GM10266 (cell line): Measurements from ENCODE around the gene ADAMTS10.

Source experiments
- DNase-seq: peaks from one replicate; pipeline ENCODE4 v3.0.0; 2012; ENCODE audit errors: extremely low spot score
- TF ChIP-seq, protein P1 (sequence below): IDR thresholded peaks from 2 replicates; pipeline ENCODE4 v1.5.1; 2012; ENCODE audit warnings: mild to moderate bottlenecking, low read depth; ENCODE audit not compliant: control insufficient read depth, insufficient read depth; ENCODE audit errors: missing control alignments

Gene ADAMTS10

DNA sequence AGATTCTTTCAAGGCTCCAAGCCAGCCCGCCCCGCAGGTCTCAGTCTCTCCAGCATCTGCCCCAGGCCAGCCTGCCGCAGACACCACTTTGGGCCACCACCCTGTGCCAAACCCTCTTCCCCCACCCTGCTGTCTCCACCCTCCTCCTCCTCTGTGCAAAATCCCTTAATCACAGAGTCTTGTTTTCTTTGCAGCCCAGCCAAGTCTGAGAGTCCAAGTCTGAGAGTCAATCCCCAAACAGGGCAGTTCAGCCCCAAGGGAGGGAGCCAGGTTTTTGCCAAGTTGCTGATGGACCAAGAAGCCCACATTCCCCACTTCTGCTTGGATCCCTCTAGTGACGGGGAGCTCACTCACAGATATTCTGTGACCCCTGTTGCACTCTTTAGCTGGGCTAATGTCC, 3.1 kb downstream of the ADAMTS10 start:
- DNase-seq, result no peak

DNA sequence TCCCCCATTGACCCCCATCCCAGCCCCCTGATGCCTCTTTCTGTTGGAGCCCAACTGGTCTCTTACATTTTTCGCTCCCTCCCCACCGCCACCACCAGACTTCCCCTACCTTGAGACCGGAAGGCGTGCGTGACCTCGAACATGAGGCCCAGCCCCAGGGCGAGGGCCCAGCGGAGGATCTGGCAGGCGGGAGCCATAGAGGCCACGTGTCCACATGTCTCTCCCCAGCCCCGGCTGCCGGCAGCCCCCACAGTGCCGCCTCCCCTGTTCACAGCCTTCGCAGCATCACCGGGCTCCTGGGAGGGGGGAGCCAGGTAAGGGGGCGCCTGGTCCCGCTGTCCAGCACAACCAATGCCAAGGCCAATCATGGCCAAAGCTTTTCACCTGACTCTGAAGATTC, 5.0 kb downstream of the ADAMTS10 start:
- DNase-seq, result no peak

More for the DNA sequence above, 3.1 kb downstream of the ADAMTS10 start:
- TF ChIP-seq, protein P1, sequence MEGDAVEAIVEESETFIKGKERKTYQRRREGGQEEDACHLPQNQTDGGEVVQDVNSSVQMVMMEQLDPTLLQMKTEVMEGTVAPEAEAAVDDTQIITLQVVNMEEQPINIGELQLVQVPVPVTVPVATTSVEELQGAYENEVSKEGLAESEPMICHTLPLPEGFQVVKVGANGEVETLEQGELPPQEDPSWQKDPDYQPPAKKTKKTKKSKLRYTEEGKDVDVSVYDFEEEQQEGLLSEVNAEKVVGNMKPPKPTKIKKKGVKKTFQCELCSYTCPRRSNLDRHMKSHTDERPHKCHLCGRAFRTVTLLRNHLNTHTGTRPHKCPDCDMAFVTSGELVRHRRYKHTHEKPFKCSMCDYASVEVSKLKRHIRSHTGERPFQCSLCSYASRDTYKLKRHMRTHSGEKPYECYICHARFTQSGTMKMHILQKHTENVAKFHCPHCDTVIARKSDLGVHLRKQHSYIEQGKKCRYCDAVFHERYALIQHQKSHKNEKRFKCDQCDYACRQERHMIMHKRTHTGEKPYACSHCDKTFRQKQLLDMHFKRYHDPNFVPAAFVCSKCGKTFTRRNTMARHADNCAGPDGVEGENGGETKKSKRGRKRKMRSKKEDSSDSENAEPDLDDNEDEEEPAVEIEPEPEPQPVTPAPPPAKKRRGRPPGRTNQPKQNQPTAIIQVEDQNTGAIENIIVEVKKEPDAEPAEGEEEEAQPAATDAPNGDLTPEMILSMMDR, result no peak

DNA sequence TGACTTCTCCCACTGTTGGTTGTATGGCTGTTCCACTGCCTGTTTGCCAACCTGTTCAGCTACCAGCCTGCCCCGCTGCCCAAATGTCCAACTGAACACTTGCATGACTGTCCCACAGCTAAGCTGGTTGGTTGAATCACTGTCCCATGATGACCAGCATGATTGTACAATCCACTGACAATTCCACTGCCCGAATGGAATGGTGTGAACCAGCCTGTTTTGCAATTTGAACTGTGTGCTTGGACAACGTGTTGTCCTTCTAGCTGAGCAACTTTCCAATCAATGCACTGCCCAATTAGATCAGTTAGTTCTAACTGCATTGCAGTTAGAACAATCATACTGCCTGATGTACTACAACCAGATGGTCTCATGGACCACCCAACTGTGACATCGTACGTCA, 8.7 kb downstream of the ADAMTS10 start:
- TF ChIP-seq, protein P1, result no peak
- DNase-seq, result no peak

More for the DNA sequence above, 5.0 kb downstream of the ADAMTS10 start:
- TF ChIP-seq, protein P1, result no peak

DNA sequence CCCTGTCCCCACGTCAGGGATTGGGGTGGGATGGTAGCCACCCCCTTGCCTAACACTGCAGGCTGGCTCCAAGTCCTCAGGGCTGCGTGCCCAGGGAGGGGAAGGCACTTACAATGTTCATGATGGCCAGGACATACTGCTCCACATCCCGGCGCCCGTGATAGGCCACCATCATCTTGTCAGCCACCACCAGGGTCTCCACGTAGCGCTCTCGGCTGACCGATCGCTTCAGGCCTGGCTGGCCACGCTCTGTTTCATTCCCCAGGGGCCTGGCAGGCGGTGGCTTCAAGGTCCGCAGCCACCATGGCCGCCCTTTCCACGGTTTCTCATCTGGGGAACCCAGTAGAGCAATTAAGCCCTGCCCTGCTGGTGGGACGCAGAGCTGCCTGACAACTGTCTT, 9.7 kb downstream of the ADAMTS10 start:
- DNase-seq, result no peak
- TF ChIP-seq, protein P1, result no peak

DNA sequence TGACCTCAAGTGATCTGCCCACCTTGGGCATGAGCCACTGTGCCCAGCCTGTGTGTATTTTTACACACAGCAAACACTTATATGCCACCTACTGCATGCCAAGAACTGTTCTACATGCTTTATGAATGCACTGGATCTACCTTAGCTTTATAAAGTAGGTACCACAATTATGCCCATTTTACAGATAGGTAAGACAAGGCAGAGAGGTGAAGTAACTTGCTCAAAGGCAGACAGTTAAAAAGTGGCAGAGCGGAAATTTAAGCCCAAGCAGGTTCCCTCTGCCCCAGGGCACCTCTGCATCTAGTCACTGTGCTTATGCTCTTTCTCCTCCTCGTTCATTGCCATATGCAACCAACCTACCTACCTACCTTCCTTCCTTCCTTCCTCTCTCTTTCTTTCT, 10.5 kb downstream of the ADAMTS10 start:
- DNase-seq, result no peak
- TF ChIP-seq, protein P1, result no peak

DNA sequence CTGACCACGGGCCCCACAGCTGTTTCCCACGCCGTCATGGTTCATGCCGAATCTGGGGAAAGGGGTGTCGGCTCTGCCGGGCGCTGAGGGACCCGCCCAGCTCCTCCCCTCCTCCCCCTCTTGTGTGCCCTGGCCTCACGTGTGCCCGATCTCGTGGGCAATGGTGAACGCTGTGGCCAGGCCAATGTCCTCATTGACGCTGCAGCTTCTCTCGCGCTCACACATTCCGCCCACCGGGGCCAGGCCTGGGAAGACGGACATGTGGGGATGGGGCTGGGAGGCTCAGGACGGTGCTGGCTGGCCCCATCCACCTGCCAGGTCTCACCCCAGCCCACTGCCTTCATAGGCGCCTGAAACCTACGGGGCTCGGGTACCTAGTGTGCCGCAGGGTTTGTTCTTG, 14.3 kb downstream of the ADAMTS10 start:
- DNase-seq, result no peak
- TF ChIP-seq, protein P1, result no peak

DNA sequence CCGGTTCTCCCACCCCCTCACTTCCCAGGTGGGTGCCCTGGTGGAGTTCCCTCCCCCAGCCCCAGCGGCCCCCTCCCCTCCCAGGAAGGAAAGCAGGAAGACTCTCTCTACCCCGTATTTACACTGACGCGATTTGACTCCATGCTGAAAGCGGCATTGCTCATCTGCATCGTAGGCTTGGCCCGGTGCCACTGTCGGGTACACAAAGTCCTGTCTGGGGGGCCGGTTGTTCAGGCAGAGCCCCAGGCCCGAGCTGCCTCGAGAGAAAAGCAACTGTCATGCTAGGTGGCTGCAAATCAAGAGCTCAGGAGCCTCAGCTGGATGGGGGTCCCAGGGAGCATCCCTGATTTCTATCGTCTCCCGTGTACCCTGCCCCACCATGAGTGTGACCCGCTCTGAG, 14.9 kb downstream of the ADAMTS10 start:
- DNase-seq, result no peak
- TF ChIP-seq, protein P1, result no peak

DNA sequence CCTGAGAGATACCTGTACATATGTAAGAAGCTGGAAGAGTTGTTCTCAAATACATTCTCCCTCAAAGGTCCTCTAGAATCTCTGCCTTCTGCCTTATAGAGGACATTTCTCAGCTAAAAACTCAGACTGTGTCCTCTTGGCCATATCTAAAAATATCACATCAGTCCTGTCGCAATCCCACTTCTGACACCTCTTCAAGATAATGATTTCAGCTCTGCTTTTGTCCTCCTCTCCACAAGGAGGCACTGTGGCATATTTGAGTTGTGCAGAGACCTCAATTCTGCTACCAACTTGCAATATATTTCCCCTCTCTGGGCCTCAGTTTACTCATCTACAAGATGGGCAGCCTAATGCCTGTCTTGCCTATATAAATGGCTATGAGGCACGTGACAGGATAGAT, 16.6 kb downstream of the ADAMTS10 start:
- TF ChIP-seq, protein P1, result no peak
- DNase-seq, result no peak
